ENCODE measurements around the gene LHPP.

GRCh38 chr10:124619195-124619594 is 157.6 kb downstream of the LHPP start:
- TF ChIP-seq EZH2 (IDR thresholded peaks at IDR 0.05; ENCODE audit: low read length, missing control alignments), result no peak
- TF ChIP-seq, protein P1, sequence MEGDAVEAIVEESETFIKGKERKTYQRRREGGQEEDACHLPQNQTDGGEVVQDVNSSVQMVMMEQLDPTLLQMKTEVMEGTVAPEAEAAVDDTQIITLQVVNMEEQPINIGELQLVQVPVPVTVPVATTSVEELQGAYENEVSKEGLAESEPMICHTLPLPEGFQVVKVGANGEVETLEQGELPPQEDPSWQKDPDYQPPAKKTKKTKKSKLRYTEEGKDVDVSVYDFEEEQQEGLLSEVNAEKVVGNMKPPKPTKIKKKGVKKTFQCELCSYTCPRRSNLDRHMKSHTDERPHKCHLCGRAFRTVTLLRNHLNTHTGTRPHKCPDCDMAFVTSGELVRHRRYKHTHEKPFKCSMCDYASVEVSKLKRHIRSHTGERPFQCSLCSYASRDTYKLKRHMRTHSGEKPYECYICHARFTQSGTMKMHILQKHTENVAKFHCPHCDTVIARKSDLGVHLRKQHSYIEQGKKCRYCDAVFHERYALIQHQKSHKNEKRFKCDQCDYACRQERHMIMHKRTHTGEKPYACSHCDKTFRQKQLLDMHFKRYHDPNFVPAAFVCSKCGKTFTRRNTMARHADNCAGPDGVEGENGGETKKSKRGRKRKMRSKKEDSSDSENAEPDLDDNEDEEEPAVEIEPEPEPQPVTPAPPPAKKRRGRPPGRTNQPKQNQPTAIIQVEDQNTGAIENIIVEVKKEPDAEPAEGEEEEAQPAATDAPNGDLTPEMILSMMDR (conservative IDR thresholded peaks at IDR 0.05 in 1 of 2, IDR thresholded peaks at IDR 0.05 in 1 of 2; ENCODE audit: low read depth in 1 of 2, low read length in 2 of 2), result no peak
